Fibroblast of the aortic adventitia (primary cell): ENCODE results near the gene COL13A1. TPM values are rescaled to one million over a fixed set of nuclear protein-coding genes. Genes with fewer than 3 reads are reported as not detected.

Experiments used
- DNase-seq: peaks from one replicate; pipeline ENCODE4 v3.0.0-alpha.2; 2010; ENCODE audit warnings: low read depth
- H3K4me3 ChIP-seq: 2 replicates; pipeline ENCODE4 v1.5.1; 2011; ENCODE audit warnings: low read depth, mild to moderate bottlenecking, control low read depth, low read length, moderate library complexity
- total RNA-seq: library from RNA; depleted of rRNA; stranded (reverse); fragments of >200 nt; gene quantifications from 2 replicates; pipeline ENCODE4 v1.2.3, GENCODE V29; 2012; ENCODE audit warnings: low replicate concordance
- TF ChIP-seq, protein P1 (sequence below): IDR thresholded peaks from 2 replicates; pipeline ENCODE4 v1.5.1; 2011; ENCODE audit warnings: mild to moderate bottlenecking, low read length, control low read depth, inconsistent platforms; ENCODE audit not compliant: insufficient read depth

The COL13A1 gene
- total RNA-seq, 1 donor, result 10.7 TPM

DNA sequence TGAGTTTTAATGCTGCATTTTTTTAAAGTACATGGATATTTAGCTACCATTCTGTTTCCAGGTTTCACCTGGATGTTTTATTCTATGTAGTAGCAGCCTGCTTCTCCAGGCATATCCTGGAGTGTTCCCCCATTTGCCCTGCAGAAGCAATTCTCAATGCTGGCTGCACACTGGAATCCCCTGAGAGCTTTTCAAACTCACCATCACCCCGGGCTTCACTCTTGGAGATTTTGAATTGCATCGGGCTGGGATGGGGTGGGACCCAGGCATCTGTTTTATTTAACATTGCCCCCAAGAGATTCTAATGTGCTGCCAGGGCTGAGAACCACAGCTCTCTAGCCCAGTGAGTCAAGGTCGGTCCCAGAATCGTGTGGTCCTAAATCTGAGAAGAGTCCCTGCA lies 137.8 kb downstream of the COL13A1 start:
- no peak overlapping the region for H3K4me3 ChIP-seq
- no peak for DNase-seq
- TF ChIP-seq, protein P1, sequence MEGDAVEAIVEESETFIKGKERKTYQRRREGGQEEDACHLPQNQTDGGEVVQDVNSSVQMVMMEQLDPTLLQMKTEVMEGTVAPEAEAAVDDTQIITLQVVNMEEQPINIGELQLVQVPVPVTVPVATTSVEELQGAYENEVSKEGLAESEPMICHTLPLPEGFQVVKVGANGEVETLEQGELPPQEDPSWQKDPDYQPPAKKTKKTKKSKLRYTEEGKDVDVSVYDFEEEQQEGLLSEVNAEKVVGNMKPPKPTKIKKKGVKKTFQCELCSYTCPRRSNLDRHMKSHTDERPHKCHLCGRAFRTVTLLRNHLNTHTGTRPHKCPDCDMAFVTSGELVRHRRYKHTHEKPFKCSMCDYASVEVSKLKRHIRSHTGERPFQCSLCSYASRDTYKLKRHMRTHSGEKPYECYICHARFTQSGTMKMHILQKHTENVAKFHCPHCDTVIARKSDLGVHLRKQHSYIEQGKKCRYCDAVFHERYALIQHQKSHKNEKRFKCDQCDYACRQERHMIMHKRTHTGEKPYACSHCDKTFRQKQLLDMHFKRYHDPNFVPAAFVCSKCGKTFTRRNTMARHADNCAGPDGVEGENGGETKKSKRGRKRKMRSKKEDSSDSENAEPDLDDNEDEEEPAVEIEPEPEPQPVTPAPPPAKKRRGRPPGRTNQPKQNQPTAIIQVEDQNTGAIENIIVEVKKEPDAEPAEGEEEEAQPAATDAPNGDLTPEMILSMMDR, result no peak

DNA sequence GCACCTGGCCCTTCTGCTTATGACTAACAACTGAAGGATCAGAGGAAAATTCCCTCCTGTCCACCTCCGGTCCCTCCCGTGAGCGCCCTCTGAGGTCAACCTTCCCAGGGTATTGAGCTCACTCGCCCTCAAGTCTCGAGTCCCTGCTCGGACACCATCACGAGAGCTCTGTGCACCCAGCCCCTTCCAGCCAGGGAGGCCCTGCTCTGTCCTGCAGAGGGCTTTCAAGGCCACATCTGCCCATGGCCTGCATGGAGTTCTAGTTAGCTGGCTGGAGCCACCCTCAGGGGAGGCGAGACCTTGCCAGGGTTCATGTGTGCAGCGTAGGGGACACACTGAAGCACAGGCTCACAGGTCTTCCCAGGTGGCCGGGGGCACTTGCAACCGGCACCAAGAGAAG lies 140.0 kb downstream of the COL13A1 start:
- TF ChIP-seq, protein P1, result no peak
- no peak overlapping the region for H3K4me3 ChIP-seq
- no peak for DNase-seq

GRCh38 chr10:69943292-69943820 lies 141.7 kb downstream of the COL13A1 start:
- no peak for DNase-seq
- TF ChIP-seq, protein P1, result no peak
- no peak overlapping the region for H3K4me3 ChIP-seq

DNA sequence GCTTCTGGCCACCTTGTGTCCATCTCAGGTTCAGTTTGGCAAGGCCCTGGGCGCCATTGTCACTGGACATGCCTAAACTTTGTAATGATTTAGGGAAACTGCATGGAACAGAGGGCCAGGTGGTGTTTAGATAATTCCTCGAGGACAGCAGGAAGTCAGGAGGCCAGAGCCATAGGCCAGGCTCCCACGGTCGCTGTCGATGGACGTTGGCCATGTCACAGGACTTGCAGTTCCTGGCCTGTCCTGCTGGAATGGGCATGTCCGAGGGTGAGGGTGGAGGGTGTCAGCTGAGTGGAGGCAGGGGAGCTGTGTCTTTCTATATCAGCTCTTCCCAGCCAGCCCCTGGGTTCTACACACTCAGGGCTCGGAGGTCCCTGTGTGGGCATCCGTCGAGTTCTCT lies 143.1 kb downstream of the COL13A1 start:
- no peak for DNase-seq
- TF ChIP-seq, protein P1, result no peak
- no peak overlapping the region for H3K4me3 ChIP-seq

- H3K4me3 ChIP-seq, result no peak overlapping the region
- no peak for DNase-seq
- TF ChIP-seq, protein P1, result no peak
These were observed 146.6 kb downstream of the COL13A1 start for GRCh38 chr10:69948261-69948660.

DNA sequence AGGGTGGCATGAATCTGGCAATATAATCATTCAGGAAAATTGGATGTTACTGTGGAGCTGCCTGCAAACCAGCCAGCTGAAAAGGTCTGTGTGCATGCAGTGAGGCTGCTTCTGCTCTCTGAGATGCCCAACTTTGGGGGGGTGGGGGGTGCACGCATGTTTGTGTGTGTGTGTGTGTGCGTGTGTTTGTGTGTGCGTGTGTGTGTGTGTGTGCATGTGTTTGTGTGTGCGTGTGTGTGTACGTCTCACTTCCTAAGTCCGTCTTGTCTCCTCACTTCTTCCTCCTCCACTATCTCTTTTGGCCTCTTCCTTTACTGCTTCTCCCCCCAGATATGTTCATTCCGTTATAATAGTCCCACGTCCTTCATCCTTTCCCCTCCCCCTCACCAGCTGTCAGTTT lies 148.1 kb downstream of the COL13A1 start:
- no peak overlapping the region for H3K4me3 ChIP-seq
- DNase-seq, result no peak
- TF ChIP-seq, protein P1, result no peak

- DNase-seq, result no peak
- H3K4me3 ChIP-seq, result no peak overlapping the region
- TF ChIP-seq, protein P1, result no peak
These were observed 150.0 kb downstream of the COL13A1 start for GRCh38 chr10:69951658-69952057.
